ENCODE measurements around the gene DGCR8.

DNA sequence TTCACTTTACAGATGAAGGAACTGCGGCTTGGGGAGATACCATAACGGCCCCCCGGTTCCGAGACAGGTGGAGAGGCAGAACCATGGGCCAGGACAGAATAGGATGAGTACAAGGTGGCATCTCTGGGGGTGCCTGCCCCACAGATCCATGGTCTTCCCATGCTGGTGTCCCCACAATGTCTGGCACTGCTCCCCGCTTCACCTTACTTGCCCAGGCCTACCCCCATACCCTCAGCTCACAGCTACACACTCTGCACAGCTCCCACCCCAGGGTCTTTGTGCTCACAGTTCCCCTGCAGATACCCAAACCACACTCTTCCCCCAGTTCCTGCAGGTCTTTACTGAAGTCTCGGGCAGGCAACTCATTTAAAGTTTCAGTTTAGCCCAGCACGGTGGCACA is 11.4 kb upstream of the DGCR8 start:
- TF ChIP-seq EZH2 (IDR thresholded peaks at IDR 0.05; ENCODE audit: low read depth): no peak
- TF ChIP-seq, protein P1, sequence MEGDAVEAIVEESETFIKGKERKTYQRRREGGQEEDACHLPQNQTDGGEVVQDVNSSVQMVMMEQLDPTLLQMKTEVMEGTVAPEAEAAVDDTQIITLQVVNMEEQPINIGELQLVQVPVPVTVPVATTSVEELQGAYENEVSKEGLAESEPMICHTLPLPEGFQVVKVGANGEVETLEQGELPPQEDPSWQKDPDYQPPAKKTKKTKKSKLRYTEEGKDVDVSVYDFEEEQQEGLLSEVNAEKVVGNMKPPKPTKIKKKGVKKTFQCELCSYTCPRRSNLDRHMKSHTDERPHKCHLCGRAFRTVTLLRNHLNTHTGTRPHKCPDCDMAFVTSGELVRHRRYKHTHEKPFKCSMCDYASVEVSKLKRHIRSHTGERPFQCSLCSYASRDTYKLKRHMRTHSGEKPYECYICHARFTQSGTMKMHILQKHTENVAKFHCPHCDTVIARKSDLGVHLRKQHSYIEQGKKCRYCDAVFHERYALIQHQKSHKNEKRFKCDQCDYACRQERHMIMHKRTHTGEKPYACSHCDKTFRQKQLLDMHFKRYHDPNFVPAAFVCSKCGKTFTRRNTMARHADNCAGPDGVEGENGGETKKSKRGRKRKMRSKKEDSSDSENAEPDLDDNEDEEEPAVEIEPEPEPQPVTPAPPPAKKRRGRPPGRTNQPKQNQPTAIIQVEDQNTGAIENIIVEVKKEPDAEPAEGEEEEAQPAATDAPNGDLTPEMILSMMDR (conservative IDR thresholded peaks at IDR 0.05): no peak

Measured in PC-9 (cell line).